ENCODE data around the gene TMEM170B.
"Not testable (repeated sequence)": the region's sequence is repeated elsewhere in the genome, so short reads cannot be mapped to it uniquely, and the experiment has no call there.

Gene TMEM170B

GRCh38 chr6:11532097-11532496, 5.5 kb upstream of the TMEM170B start:
- DNase-seq: no peak

DNA sequence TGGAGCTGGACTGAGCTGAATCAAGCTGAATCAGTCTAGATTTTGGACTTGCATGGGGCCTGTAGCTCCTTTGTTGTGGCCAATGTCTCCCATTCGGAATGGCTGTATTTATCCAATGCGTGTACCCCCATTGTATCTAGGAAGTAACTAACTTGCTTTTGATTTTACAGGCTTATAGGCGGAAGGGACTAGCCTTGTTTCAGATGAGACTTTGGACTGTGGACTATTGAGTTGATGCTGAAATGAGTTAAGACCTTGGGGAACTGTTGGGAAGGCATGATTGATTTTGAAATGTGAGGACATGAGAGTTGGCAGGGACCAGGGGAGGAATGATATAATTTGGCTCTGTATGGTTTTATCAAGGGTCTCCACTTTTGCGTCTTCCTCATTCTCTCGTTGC, 3.0 kb upstream of the TMEM170B start:
- DNase-seq: no peak

DNA sequence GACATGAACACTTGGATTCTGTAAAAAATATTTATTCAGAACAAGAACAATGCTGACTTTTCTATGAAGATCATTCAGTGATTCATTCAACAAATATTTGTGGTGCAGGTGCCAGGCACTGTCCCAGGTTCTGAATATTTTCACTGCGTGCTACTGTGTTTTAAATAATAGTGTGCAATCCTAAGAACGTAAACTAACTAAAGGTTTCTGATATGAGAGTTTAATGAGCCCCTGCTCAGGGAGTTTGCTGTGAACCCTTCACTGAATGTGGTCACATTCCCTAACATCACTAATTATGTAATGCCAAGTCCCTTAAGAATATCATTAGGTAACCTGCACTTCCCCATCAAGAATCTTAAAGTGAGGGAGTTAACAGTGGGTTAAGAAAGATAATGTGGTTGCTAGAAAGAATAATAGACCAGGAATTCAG, 1.7 kb upstream of the TMEM170B start:
- peak; percentile 26 for DNase-seq

GRCh38 chr6:11536795-11537194, 754 bp upstream of the TMEM170B start:
- peak; percentile 45 for DNase-seq

- DNase-seq: no peak
Observed at GRCh38 chr6:11538052-11538818, 686 bp downstream of the TMEM170B start.

- DNase-seq: no peak
Observed at GRCh38 chr6:11538819-11539468, 1.4 kb downstream of the TMEM170B start.

GRCh38 chr6:11542863-11543262, 5.3 kb downstream of the TMEM170B start:
- DNase-seq: no peak

DNA sequence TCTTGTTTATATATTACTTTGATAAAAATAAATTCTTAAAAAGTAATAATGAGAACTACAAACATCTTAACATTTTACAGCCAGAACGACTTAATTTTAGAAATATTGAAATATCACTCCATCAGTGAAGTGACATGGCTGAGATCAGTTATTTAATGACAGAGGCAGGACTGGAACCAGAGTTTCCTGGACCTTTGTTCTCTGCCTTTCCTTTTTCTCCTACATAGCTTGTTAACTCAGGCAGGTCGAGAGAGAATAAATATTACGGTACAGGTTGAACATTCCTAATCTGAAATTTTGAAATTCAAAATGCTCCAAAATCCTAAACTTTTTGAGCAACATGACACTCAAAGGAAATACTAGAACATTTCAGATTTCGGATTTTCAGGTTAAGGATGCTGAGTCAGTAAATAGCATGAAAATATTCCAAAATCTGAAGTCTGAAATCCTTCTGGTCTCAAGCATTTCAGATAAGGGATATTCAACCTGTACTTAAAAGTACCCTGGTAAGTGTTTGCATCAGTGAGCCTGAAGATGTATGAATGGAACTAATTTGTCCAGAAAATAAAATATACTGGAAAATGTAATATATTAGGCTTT, 6.5 kb downstream of the TMEM170B start:
- DNase-seq: no peak

DNA sequence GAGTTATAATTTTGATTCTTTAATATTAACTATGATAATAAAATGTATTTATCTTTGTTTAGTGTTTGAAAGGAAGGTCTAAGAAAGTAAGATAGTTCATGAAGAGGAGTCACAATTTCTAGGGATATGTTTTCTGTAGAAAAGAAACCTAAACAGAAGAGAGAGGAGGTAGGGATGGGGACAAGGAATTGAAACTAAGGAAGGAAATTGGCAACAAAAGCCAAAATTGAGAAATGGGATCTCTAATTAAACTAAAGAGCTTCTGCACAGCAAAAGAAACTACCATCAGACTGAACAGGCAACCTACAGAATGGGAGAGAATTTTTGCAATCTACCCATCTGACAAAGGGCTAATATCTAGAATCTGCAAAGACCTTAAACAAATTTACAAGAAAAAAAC, 10.3 kb downstream of the TMEM170B start:
- DNase-seq: not testable (repeated sequence)

DNA sequence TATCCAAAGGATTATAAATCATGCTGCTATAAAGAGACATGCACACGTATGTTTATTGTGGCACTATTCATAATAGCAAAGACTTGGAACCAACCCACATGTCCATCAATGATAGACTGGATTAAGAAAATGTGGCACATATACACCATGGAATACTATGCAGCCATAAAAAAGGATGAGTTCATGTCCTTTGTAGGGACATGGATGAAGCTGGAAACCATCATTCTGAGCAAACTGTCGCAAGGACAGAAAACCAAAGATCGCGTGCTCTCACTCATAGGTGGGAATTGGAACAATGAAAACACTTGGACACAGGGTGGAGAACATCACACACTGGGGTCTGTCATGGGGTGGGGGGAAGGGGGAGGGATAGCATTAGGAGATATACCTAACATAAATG, 11.0 kb downstream of the TMEM170B start:
- not testable (repeated sequence) for DNase-seq

DNA sequence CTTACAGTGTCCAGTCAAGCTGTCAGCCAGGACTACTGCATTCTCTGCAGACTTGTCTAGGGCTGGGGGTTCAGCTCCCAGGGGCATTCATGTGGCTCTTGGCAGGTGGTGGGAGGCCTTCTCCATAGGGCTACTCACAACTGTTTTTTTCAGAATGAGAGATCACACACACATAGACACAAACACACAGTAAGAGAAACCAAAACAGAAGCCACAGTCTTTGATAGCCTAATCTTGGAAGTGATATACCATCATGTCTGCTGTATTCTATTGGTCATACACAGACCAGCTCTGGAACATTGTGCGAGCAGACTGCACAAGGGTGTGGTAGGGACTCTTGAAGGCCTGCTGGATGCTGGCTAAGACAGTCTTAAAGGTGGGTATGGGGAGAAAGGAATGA, 13.5 kb downstream of the TMEM170B start:
- peak; percentile 18 for DNase-seq

GRCh38 chr6:11552442-11552841, 14.9 kb downstream of the TMEM170B start:
- peak; percentile 57 for DNase-seq

DNA sequence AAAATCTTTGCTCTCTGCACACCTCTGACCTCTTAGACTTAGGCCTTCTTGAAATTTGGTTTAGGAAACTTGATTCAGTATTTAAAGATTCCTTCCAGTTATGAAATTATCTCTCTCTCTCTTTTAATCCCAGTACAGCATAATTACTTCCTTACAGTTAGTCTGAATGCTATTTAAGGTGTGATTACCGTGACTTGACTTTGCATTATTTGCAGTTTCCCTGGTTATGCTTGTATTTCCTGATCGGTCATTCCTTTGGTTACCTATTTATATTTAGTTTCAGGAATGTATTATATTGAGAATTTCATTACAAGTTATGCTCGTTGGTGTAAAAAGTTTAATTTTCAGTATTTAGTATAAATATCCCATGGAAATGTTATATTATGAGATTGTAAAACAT, 16.3 kb downstream of the TMEM170B start:
- no peak for DNase-seq

DNA sequence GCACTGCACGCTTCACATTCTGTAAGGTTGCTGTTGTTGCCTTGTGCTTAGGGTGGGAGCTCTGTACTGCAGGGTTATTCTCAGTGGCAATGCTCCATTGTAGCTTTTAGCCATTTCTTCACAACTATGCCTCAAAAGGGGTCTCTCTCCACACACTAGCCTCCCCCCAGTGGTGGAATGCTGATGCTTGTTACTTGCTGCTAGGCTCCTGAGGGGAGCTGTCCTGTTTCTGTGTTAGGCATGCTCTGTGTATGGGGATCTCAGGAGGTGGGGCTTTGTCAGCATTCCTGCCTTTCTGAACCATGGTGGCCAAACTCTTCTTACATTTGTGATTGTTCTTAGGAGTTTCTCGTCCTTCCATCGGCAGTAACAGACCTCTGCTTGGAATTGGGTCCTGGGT, 18.8 kb downstream of the TMEM170B start:
- no peak for DNase-seq

- DNase-seq: no peak
Observed at GRCh38 chr6:11563793-11564192, 26.2 kb downstream of the TMEM170B start.

GRCh38 chr6:11566609-11567008, 29.1 kb downstream of the TMEM170B start:
- DNase-seq: no peak

- DNase-seq: no peak
Observed at GRCh38 chr6:11571073-11571472, 33.5 kb downstream of the TMEM170B start.

DNA sequence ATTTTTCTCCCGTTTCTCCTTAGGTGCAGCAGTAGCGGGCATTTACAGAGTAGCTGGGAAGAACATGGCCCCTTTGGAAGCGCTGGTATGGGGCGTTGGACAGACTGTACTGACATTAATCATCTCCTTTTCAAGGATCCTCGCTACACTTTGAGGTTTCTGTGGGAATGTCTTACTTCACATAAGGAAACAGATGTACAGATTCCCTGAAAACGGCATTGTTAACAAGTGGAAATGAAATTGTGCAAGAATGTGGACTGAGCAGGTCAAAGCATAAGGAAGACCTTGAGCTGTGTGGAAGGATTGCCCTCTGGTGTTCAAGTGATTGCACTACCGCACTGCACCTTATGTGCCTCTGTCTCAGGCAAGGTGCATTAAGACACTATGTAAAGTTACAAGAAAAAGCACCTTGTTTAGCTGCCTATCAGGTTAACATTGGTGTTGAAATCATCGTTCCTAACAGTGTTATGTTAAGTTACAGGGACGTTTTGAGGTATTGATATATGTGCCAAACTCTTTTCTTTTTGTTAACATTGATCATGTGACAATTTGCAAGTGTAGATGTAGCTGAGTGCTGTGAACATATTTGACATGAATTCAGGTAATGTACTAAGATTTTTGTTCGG, 38.0 kb downstream of the TMEM170B start:
- DNase-seq: peak; percentile 86

DNA sequence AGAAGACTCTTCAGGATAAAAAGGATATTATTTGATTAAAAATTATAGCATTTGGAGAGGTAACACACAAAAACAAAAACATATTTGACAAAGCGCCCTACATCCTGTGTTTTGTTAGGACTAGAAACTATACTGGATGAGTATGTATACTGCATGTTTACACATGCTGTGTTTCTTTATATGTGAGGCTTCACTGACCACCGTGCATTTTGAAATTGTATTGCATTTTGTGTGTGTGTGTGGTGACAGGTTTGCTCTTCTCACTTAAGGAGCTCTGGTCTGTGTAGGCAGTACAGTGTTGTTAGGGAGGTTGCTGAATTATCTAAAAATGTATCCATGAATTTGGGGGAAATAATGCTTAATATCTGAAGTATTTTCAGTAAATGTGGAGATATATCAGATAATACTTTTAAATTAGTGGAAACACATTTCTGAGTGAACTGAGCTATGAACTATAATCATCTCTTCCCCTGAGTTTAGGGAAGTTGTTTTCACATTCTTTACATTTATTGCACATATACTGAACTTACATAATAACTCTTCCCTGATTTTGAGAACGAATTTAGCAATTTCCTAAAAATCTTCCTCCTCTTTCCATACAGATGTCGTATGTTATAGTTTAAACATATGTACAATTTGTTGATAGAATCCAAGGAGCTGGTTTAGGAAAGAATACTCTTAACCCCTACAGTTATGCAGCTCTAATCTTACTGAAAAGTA, 43.3 kb downstream of the TMEM170B start:
- DNase-seq: no peak

DNA sequence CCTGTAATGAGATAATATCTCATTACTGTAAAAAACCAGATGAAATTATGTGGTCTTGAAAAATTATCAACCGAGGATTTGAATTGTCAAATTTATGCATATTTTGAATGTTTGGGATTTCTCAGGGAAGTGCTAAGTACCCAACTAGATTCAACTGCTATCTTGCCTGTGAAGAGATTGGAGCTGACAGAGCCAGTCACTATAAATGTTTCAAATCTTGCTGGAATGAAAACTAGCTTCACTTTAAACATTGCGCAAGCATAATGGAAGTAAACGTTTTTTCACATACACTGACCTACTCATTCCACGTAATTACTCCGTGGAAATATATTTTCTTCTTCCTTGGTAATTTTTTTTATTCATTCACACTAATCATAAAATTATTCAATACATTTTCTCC, 46.7 kb downstream of the TMEM170B start:
- DNase-seq: no peak

DNA sequence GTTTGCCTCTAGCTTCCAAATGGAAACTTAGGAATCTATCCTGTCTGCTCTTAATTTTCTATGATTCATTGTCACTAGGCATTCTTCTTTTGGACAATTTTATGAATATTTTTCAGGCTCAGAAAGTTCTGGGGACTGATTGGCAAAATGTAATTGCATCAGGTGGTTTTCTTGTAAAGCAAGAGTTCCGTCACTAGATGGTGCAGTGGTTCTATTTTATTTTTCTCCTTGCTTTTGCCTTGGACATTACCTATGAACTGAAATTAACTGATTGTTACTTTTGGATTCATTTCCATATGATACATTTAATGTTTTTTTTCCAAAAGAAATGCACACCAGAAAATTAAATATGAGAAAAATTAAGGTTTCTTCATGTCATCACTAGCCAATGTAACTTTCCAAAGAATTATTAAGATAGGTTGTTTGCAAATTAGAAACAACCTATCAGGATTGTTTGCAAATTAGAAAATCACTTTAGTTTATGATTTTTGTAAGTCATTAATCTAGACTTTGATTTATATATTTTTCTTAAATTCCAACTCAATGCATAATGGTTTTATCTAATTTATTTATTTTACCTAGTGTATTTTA, 48.0 kb downstream of the TMEM170B start:
- DNase-seq: peak; percentile 72

DNA sequence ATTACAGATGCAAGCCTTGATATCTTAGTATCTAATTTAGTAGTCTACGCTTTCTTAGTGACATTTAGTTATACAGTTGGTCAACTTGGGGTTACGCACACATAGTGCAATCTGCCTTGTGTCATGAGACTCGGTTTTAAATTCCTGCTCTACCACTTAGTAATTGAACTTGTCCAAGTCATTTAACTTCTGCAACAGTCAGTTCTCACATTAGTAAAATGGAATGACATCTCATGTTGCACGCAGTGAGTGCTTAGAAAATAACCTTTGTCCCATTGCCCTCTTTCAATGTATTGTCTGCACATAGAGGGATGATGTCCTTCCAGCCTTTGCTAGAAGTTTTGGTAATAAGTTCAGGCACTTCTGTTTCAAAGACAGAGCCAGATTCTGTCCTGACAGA, 48.6 kb downstream of the TMEM170B start:
- DNase-seq: no peak

GRCh38 chr6:11586536-11586935, 49.0 kb downstream of the TMEM170B start:
- DNase-seq: no peak

All from OCI-M1 (cell line).